Right forelimb (tissue), 1 donor: ENCODE data around the gene LBH.
"Not testable (repeated sequence)": the region's sequence is repeated elsewhere in the genome, so short reads cannot be mapped to it uniquely, and the experiment has no call there.

ENCODE experiments used
- DNase-seq: peaks from one replicate; pipeline ENCODE4 v3.0.0-alpha.2; 2018

The LBH gene

GRCh38 chr2:30259827-30260679, 28.7 kb downstream of the LBH start:
- no peak for DNase-seq

- no peak for DNase-seq
Measured at GRCh38 chr2:30260941-30261340, 29.6 kb downstream of the LBH start.

- DNase-seq = no peak
Measured at GRCh38 chr2:30261695-30262211, 30.4 kb downstream of the LBH start.

- DNase-seq = no peak
Measured at GRCh38 chr2:30262716-30263309, 31.5 kb downstream of the LBH start.

GRCh38 chr2:30264274-30264673, 32.9 kb downstream of the LBH start:
- no peak for DNase-seq

GRCh38 chr2:30265052-30266015, 34.0 kb downstream of the LBH start:
- DNase-seq = no peak

GRCh38 chr2:30266051-30266621, 34.8 kb downstream of the LBH start:
- DNase-seq = no peak

GRCh38 chr2:30266705-30267104, 35.4 kb downstream of the LBH start:
- DNase-seq = no peak

GRCh38 chr2:30267161-30267975, 36.0 kb downstream of the LBH start:
- DNase-seq = no peak

- DNase-seq = no peak
Measured at GRCh38 chr2:30268296-30268871, 37.0 kb downstream of the LBH start.

- not testable (repeated sequence) for DNase-seq
Measured at GRCh38 chr2:30269114-30269770, 37.9 kb downstream of the LBH start.

- DNase-seq = no peak
Measured at GRCh38 chr2:30269771-30270145, 38.4 kb downstream of the LBH start.

- DNase-seq = no peak
Measured at GRCh38 chr2:30270166-30270565, 38.8 kb downstream of the LBH start.

- peak; percentile 15 for DNase-seq
Measured at GRCh38 chr2:30271301-30271700, 40.0 kb downstream of the LBH start.

GRCh38 chr2:30272286-30272685, 41.0 kb downstream of the LBH start:
- DNase-seq = no peak

GRCh38 chr2:30272761-30273573, 41.6 kb downstream of the LBH start:
- no peak for DNase-seq

GRCh38 chr2:30273574-30273929, 42.2 kb downstream of the LBH start:
- DNase-seq = no peak

- DNase-seq = no peak
Measured at GRCh38 chr2:30275256-30275655, 43.9 kb downstream of the LBH start.

GRCh38 chr2:30276455-30276911, 45.1 kb downstream of the LBH start:
- DNase-seq = peak; percentile 33

GRCh38 chr2:30277582-30277981, 46.2 kb downstream of the LBH start:
- DNase-seq = peak; percentile 19
